Stimulated activated CD4-positive, alpha-beta T cell treated with anti-CD3 and anti-CD28 coated beads, Interleukin-2, amount 100 ng/mL, for 24 hours (primary cell): ENCODE measurements around the gene SOHLH2.

ENCODE experiments used
- DNase-seq, 2 donors: peaks; one replicate each; pipeline ENCODE4 v3.0.0-alpha.2; 2020

SOHLH2 gene

GRCh38 chr13:36130552-36131221, 83.7 kb downstream of the SOHLH2 start:
- no peak for DNase-seq

GRCh38 chr13:36130193-36130551, 84.2 kb downstream of the SOHLH2 start:
- DNase-seq, result no peak

- DNase-seq, result no peak
Measured at GRCh38 chr13:36129539-36129938, 84.8 kb downstream of the SOHLH2 start.

- DNase-seq, result no peak
Measured at GRCh38 chr13:36126491-36126890, 87.9 kb downstream of the SOHLH2 start.

GRCh38 chr13:36125841-36126240, 88.5 kb downstream of the SOHLH2 start:
- no peak for DNase-seq

GRCh38 chr13:36124236-36124822, 90.0 kb downstream of the SOHLH2 start:
- no peak for DNase-seq
